ENCODE results near the gene ARNT2. TPM values are rescaled to one million over a fixed set of nuclear protein-coding genes. Genes with fewer than 3 reads are reported as not detected.

The ARNT2 gene
- total RNA-seq, 1 experiment from 2014 or later, result 3.6 TPM

- Mint-ChIP-seq H3K4me3 (ENCODE audit: low read depth, unreplicated experiment) (no peak overlapping the region), H3K27me3 (ENCODE audit: unreplicated experiment) (no peaks in the 10 kb centered on the region), H3K4me1 (ENCODE audit: low read depth, unreplicated experiment) (peaks cover 26% of the 10 kb centered on the region), H3K9me3 (ENCODE audit: low read depth, unreplicated experiment) (no peaks in the 10 kb centered on the region), H3K27ac (ENCODE audit: unreplicated experiment) (no peak overlapping the region), H3K36me3 (ENCODE audit: insufficient read depth, unreplicated experiment) (no peaks in the 10 kb centered on the region)
- no TSS peak for BruUV-seq (replicated peaks)
- intact Hi-C loops (cut with micrococcal nuclease; ENCODE audit: unreplicated experiment), result no loop called here
- CTCF ChIA-PET, result interaction anchor here (0.6 kb wide), 1 partner anchor 82 kb away, joined by 5 read pairs; no protein-coding TSS in a partner anchor
- TF ChIP-seq CTCF (IDR thresholded peaks at IDR 0.05; ENCODE audit: unreplicated experiment), result no peak
- no peak for DNase-seq
Measured at GRCh38 chr15:80431635-80432344, 27.6 kb downstream of the ARNT2 start.

- CTCF ChIA-PET, result interaction anchor here (0.6 kb wide), 1 partner anchor 81 kb away, joined by 5 read pairs; no protein-coding TSS in a partner anchor
- Mint-ChIP-seq H3K36me3 (ENCODE audit: insufficient read depth, unreplicated experiment) (no peaks in the 10 kb centered on the region), H3K4me1 (ENCODE audit: low read depth, unreplicated experiment) (peaks cover 31% of the 10 kb centered on the region), H3K9me3 (ENCODE audit: low read depth, unreplicated experiment) (no peaks in the 10 kb centered on the region), H3K27ac (ENCODE audit: unreplicated experiment) (no peak overlapping the region), H3K27me3 (ENCODE audit: unreplicated experiment) (no peaks in the 10 kb centered on the region), H3K4me3 (ENCODE audit: low read depth, unreplicated experiment) (no peak overlapping the region)
- no peak for DNase-seq
- BruUV-seq (replicated peaks), result no TSS peak
- intact Hi-C loops (cut with micrococcal nuclease; ENCODE audit: unreplicated experiment), result no loop called here
- TF ChIP-seq CTCF (IDR thresholded peaks at IDR 0.05; ENCODE audit: unreplicated experiment), result no peak
Measured at GRCh38 chr15:80432345-80432702, 28.1 kb downstream of the ARNT2 start.

GRCh38 chr15:80433836-80434235 is 29.7 kb downstream of the ARNT2 start:
- no TSS peak for BruUV-seq (replicated peaks)
- Mint-ChIP-seq H3K9me3 (ENCODE audit: low read depth, unreplicated experiment) (no peaks in the 10 kb centered on the region), H3K4me3 (ENCODE audit: low read depth, unreplicated experiment) (no peak overlapping the region), H3K27me3 (ENCODE audit: unreplicated experiment) (no peaks in the 10 kb centered on the region), H3K27ac (ENCODE audit: unreplicated experiment) (no peak overlapping the region), H3K4me1 (ENCODE audit: low read depth, unreplicated experiment) (peaks cover 40% of the 10 kb centered on the region), H3K36me3 (ENCODE audit: insufficient read depth, unreplicated experiment) (no peaks in the 10 kb centered on the region)
- DNase-seq, result no peak
- intact Hi-C loops (cut with micrococcal nuclease; ENCODE audit: unreplicated experiment), result no loop called here
- no peak for TF ChIP-seq CTCF (IDR thresholded peaks at IDR 0.05; ENCODE audit: unreplicated experiment)
- CTCF ChIA-PET, result no interaction called here

GRCh38 chr15:80434926-80435720 is 30.9 kb downstream of the ARNT2 start:
- Mint-ChIP-seq H3K27me3 (ENCODE audit: unreplicated experiment) (no peaks in the 10 kb centered on the region), H3K36me3 (ENCODE audit: insufficient read depth, unreplicated experiment) (no peaks in the 10 kb centered on the region), H3K27ac (ENCODE audit: unreplicated experiment) (peak overlapping the region; percentile 72), H3K9me3 (ENCODE audit: low read depth, unreplicated experiment) (no peaks in the 10 kb centered on the region), H3K4me3 (ENCODE audit: low read depth, unreplicated experiment) (no peak overlapping the region), H3K4me1 (ENCODE audit: low read depth, unreplicated experiment) (peaks cover 40% of the 10 kb centered on the region)
- BruUV-seq (replicated peaks), result no TSS peak
- intact Hi-C loops (cut with micrococcal nuclease; ENCODE audit: unreplicated experiment), result no loop called here
- CTCF ChIA-PET, result no interaction called here
- no peak for DNase-seq
- no peak for TF ChIP-seq CTCF (IDR thresholded peaks at IDR 0.05; ENCODE audit: unreplicated experiment)

Data from Calu3 (cell line).